GM04503 (cell line): ENCODE results near the gene FOXN1.

Experiments
- DNase-seq: peaks from one replicate; pipeline ENCODE4 v3.0.0-alpha.2; 2012; ENCODE audit warnings: low read depth

The FOXN1 gene

GRCh38 chr17:28526381-28526780, 20.2 kb downstream of the FOXN1 start:
- DNase-seq: no peak

GRCh38 chr17:28527181-28527681, 21.1 kb downstream of the FOXN1 start:
- DNase-seq: no peak

GRCh38 chr17:28527859-28528258, 21.7 kb downstream of the FOXN1 start:
- no peak for DNase-seq

GRCh38 chr17:28528327-28529012, 22.3 kb downstream of the FOXN1 start:
- no peak for DNase-seq

GRCh38 chr17:28529013-28529400, 22.9 kb downstream of the FOXN1 start:
- no peak for DNase-seq

- DNase-seq: no peak
Measured at GRCh38 chr17:28530250-28530649, 24.1 kb downstream of the FOXN1 start.

GRCh38 chr17:28530926-28531325, 24.8 kb downstream of the FOXN1 start:
- no peak for DNase-seq

- DNase-seq: no peak
Measured at GRCh38 chr17:28532050-28532960, 26.2 kb downstream of the FOXN1 start.

GRCh38 chr17:28533091-28533807, 27.1 kb downstream of the FOXN1 start:
- no peak for DNase-seq

- no peak for DNase-seq
Measured at GRCh38 chr17:28534740-28535375, 28.7 kb downstream of the FOXN1 start.

- no peak for DNase-seq
Measured at GRCh38 chr17:28536532-28537218, 30.5 kb downstream of the FOXN1 start.

GRCh38 chr17:28537219-28537610, 31.1 kb downstream of the FOXN1 start:
- no peak for DNase-seq

GRCh38 chr17:28538296-28538895, 32.2 kb downstream of the FOXN1 start:
- no peak for DNase-seq

GRCh38 chr17:28540231-28540630, 34.1 kb downstream of the FOXN1 start:
- DNase-seq: no peak

GRCh38 chr17:28541439-28541838, 35.3 kb downstream of the FOXN1 start:
- DNase-seq: no peak

- no peak for DNase-seq
Measured at GRCh38 chr17:28544402-28545140, 38.4 kb downstream of the FOXN1 start.

- DNase-seq: no peak
Measured at GRCh38 chr17:28545141-28545503, 39.0 kb downstream of the FOXN1 start.

- DNase-seq: no peak
Measured at GRCh38 chr17:28545787-28546415, 39.8 kb downstream of the FOXN1 start.

GRCh38 chr17:28547096-28547622, 41.0 kb downstream of the FOXN1 start:
- DNase-seq: no peak
